H1 (cell line): ENCODE measurements around the gene OPCML. TPM values are rescaled to one million over a fixed set of nuclear protein-coding genes. Genes with fewer than 3 reads are reported as not detected.

Experiments
- CTCF ChIA-PET: fragments of 300-600 bp; sonication (Branson Sonifier 250); formaldehyde crosslinking; loops from one replicate; lab custom pipeline; 2021; ENCODE audit not compliant: partially characterized antibody; lab: Charles Lee
- POLR2A ChIA-PET: fragments of 300-600 bp; sonication (Branson Sonifier 250); formaldehyde crosslinking; loops from one replicate; lab custom pipeline; 2021; ENCODE audit warnings: inconsistent platforms; ENCODE audit not compliant: partially characterized antibody; lab: Charles Lee
- DNase-seq, 2 experiments: peaks; one replicate each; pipeline versions ENCODE4 v3.0.0 to v3.0.0-alpha.2; 2010 to 2022; ENCODE audit warnings: low spot score in 2 of 2, low read depth in 1 of 2, mixed read lengths in 1 of 2
- FAIRE-seq: peaks from 2 replicates; lab custom pipeline; 2011; peaks lifted over from hg19 to GRCh38; lab: Jason Lieb, UNC
- H2AFZ ChIP-seq: 2 replicates; pipeline ENCODE4 v1.8.1; 2012; ENCODE audit warnings: low read length, inconsistent platforms
- H2AK5ac ChIP-seq: 2 replicates; pipeline ENCODE4 v1.6.1; 2013; ENCODE audit warnings: low read depth, low read length
- H2BK120ac ChIP-seq: replicated peaks from 2 replicates; pipeline ENCODE3; 2013; ENCODE audit warnings: low read depth, low read length, inconsistent platforms
- H2BK12ac ChIP-seq: 2 replicates; pipeline ENCODE4 v1.6.1; 2013; ENCODE audit warnings: low read depth, low read length
- H2BK15ac ChIP-seq: 2 replicates; pipeline ENCODE4 v1.6.1; 2013; ENCODE audit warnings: low read length
- H2BK20ac ChIP-seq: 2 replicates; pipeline ENCODE4 v1.6.1; 2013; ENCODE audit warnings: low read length
- H2BK5ac ChIP-seq: 2 replicates; pipeline ENCODE4 v1.6.1; 2013; ENCODE audit warnings: low read depth, low read length
- H3K14ac ChIP-seq: 2 replicates; pipeline ENCODE4 v1.6.1; 2013; ENCODE audit warnings: inconsistent platforms; ENCODE audit not compliant: insufficient read length
- H3K18ac ChIP-seq: 2 replicates; pipeline ENCODE4 v1.6.1; 2013; ENCODE audit warnings: low read length; ENCODE audit errors: extremely low read depth
- H3K23ac ChIP-seq: 2 replicates; pipeline ENCODE4 v1.6.1; 2013; ENCODE audit warnings: inconsistent platforms; ENCODE audit not compliant: insufficient read length
- H3K23me2 ChIP-seq: 2 replicates; pipeline ENCODE4 v1.6.1; 2013; ENCODE audit warnings: low read depth, low read length
- H3K27ac ChIP-seq: 2 replicates; pipeline ENCODE4 v1.6.1; 2011; ENCODE audit warnings: low read depth, low read length, inconsistent platforms
- H3K27me3 ChIP-seq, 4 experiments: replicated peaks in 1 of 4; 1 replicate in 1 of 4; 2 replicates in 3 of 4; pipeline versions ENCODE4 v1.6.1 to v1.8.1; 2011 to 2013; ENCODE audit warnings: low read length in 3 of 4, mild to moderate bottlenecking in 3 of 4, inconsistent platforms in 2 of 4, mixed read lengths in 2 of 4, moderate library complexity in 1 of 4; ENCODE audit not compliant: control insufficient read depth in 3 of 4, insufficient read depth in 3 of 4; ENCODE audit errors: extremely low read depth in 1 of 4
- H3K36me3 ChIP-seq, 4 experiments: 2 replicates each; pipeline versions ENCODE4 v1.6.1 to v1.8.1; 2011 to 2013; ENCODE audit warnings: mild to moderate bottlenecking in 4 of 4, low read length in 3 of 4, moderate library complexity in 2 of 4, control low read depth in 1 of 4, inconsistent platforms in 1 of 4; ENCODE audit not compliant: insufficient read depth in 4 of 4, control insufficient read depth in 2 of 4
- H3K4ac ChIP-seq: replicated peaks from 2 replicates; pipeline ENCODE3; 2013; ENCODE audit warnings: low read length, low read depth, mixed read lengths, inconsistent platforms; ENCODE audit not compliant: insufficient read length
- H3K4me1 ChIP-seq, 4 experiments: replicated peaks in 1 of 4; 1 replicate in 1 of 4; 2 replicates in 3 of 4; pipeline versions ENCODE4 v1.6.1 to v1.8.1; 2011 to 2013; ENCODE audit warnings: low read length in 3 of 4, inconsistent platforms in 2 of 4, mixed read lengths in 1 of 4; ENCODE audit not compliant: insufficient read depth in 4 of 4, control insufficient read depth in 3 of 4
- H3K4me2 ChIP-seq, 2 experiments: 2 replicates each; pipeline versions ENCODE4 v1.6.1 to v1.8.1; 2011 to 2013; ENCODE audit warnings: low read depth in 2 of 2, low read length in 2 of 2, control low read depth in 1 of 2, inconsistent platforms in 1 of 2, mild to moderate bottlenecking in 1 of 2; ENCODE audit not compliant: insufficient read depth in 1 of 2
- H3K4me3 ChIP-seq, 4 experiments: fragments of 200-600, 300-600 bp in 1 of 4; sonication (generic), shearing (Covaris generic), sonication (Bioruptor Twin) in 1 of 4; 2 replicates each; pipeline versions ENCODE4 v1.5.1 to v1.8.1; 2011 to 2016; ENCODE audit warnings: low read length in 4 of 4, low read depth in 3 of 4, control low read depth in 2 of 4, inconsistent platforms in 2 of 4, mild to moderate bottlenecking in 2 of 4, mixed read lengths in 1 of 4, moderate library complexity in 1 of 4; ENCODE audit not compliant: insufficient read depth in 2 of 4; ENCODE audit errors: extremely low read depth in 1 of 4
- H3K56ac ChIP-seq: replicated peaks from 2 replicates; pipeline ENCODE3; 2013; ENCODE audit warnings: low read depth, mild to moderate bottlenecking, mixed read lengths, low read length, inconsistent platforms; ENCODE audit not compliant: insufficient read length
- H3K79me1 ChIP-seq: 2 replicates; pipeline ENCODE4 v1.6.1; 2013; ENCODE audit warnings: low read depth, low read length, control low read depth
- H3K79me2 ChIP-seq, 2 experiments: 2 replicates each; pipeline versions ENCODE4 v1.6.1 to v1.8.1; 2012 to 2013; ENCODE audit warnings: low read length in 2 of 2, mild to moderate bottlenecking in 2 of 2, inconsistent platforms in 1 of 2; ENCODE audit not compliant: insufficient read depth in 2 of 2, control insufficient read depth in 1 of 2
- H3K9ac ChIP-seq, 4 experiments: replicated peaks in 1 of 4; 1 replicate in 1 of 4; 2 replicates in 3 of 4; pipeline versions ENCODE4 v1.6.1 to v1.8.1; 2011 to 2013; ENCODE audit warnings: low read depth in 3 of 4, low read length in 3 of 4, control low read depth in 2 of 4, mild to moderate bottlenecking in 2 of 4, moderate library complexity in 2 of 4, inconsistent platforms in 1 of 4; ENCODE audit errors: extremely low read depth in 1 of 4
- H3K9me3 ChIP-seq, 2 experiments: 2 replicates each; pipeline versions ENCODE4 v1.6.1 to v1.8.1; 2012 to 2013; ENCODE audit warnings: mild to moderate bottlenecking in 2 of 2, moderate library complexity in 2 of 2, control low read depth in 1 of 2, inconsistent platforms in 1 of 2, low read depth in 1 of 2, low read length in 1 of 2, mixed read lengths in 1 of 2; ENCODE audit not compliant: insufficient read depth in 2 of 2
- H4K20me1 ChIP-seq, 2 experiments: replicated peaks in 1 of 2; 2 replicates each; pipeline versions ENCODE3 to v1.8.1; 2011 to 2013; ENCODE audit warnings: inconsistent platforms in 2 of 2, low read length in 2 of 2, mild to moderate bottlenecking in 1 of 2; ENCODE audit not compliant: insufficient read depth in 2 of 2, control insufficient read depth in 1 of 2
- H4K5ac ChIP-seq: 2 replicates; pipeline ENCODE4 v1.6.1; 2013; ENCODE audit warnings: low read length, low read depth, mixed read lengths, inconsistent platforms; ENCODE audit not compliant: insufficient read length
- H4K8ac ChIP-seq: 2 replicates; pipeline ENCODE4 v1.8.0; 2013; ENCODE audit warnings: mild to moderate bottlenecking, moderate library complexity, low read length, inconsistent platforms; ENCODE audit not compliant: insufficient read depth; ENCODE audit errors: extremely low read depth
- H4K91ac ChIP-seq: replicated peaks from 2 replicates; pipeline ENCODE3; 2013; ENCODE audit warnings: low read length, mixed read lengths, inconsistent platforms; ENCODE audit not compliant: insufficient read length
- EZH2 ChIP-seq: fragments of 200-600 bp; sonication (generic); IDR thresholded peaks from 2 replicates; pipeline ENCODE4 v1.7.1; 2012; ENCODE audit warnings: low read depth, mild to moderate bottlenecking, moderate library complexity, low read length, inconsistent platforms; ENCODE audit not compliant: severe bottlenecking
- WGBS, 2 experiments: shearing (Covaris generic) in 1 of 2; methylation state at CpG; one replicate each; pipeline versions ENCODE4 v1.1.6 to v1.1.7; 2013 to 2015; ENCODE audit warnings: low lambda C conversion rate in 2 of 2, mixed read lengths in 2 of 2, inconsistent platforms in 1 of 2, low coverage in 1 of 2, missing lambda C conversion rate in 1 of 2; ENCODE audit not compliant: insufficient replicate concordance in 2 of 2, insufficient coverage in 1 of 2, insufficient read length in 1 of 2; ENCODE audit errors: extremely low coverage in 1 of 2, missing lambda C conversion rate in 1 of 2; 5-methylcytosine and 5-hydroxymethylcytosine counted together
- polyA plus RNA-seq, 7 experiments: library from polyadenylated mRNA; depleted of rRNA in 3 of 7; stranded (reverse) in 5 of 7; unstranded in 2 of 7; fragments of >200 nt in 5 of 7; fragments of 200-250 nt in 2 of 7; gene quantifications; 1 replicate in 5 of 7; 2 replicates in 1 of 7; 4 replicates in 1 of 7; pipeline versions ENCODE4 v1.2.1 to v1.2.3, GENCODE V29; 2011 to 2013; ENCODE audit warnings: missing spikeins in 2 of 7, mixed read lengths in 2 of 7
- total RNA-seq: library from RNA; stranded (reverse); fragmentation: NEBNext Ultra II Directional; extraction: Animal tissue kit (Norgen Biotek cat#: 25700); gene quantifications from 2 replicates; pipeline ENCODE4 v1.2.1, GENCODE V29; 2021

The OPCML gene
- total and polyA plus RNA-seq, 2 of the 8 experiments (the other 6 are each of a cell fraction or from before 2014, with no cell fraction given) = 2.3 to 3.1 TPM

DNA sequence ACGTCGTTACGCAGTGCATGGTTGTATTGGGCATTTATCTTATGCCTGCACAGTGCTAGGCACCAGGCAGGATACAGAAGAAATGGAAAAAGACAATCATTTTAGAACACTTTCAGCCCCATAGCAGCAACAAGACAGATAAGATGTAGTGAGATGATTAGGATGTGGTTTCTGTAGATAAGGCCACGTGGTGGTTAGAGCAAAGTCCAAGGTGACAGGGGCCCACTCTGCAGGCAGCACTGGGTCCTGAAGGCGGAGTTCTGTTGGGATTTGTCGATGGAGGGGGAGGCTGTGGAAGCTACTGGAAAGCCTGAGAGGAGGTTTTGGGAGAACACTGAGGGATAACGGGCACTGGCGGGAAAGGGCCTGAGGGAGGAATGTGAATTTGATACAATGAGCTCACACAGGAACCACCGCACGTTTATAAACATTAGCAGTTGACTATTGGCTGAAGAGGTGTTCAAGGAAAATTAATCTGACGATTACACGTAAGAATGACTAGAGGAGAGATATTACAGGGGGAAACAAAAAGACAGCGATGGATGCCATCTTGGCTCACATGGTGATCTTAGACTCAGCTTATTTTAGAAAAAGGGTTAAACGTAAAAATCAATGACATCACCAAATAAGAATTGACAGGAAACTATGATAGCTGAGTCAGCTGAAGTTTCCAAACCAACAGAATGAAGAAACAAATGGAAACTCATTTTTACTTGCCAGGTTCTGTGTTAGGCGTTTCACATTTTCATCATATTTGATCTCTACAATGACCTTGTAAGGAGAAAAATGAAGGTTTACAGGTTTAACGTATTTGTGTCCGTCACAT lies 551.0 kb downstream of the OPCML start:
- Histone ChIP-seq H3K4me1 (peaks cover 0 to 9% (median 3%) of the 10 kb centered on the region in 4 experiments; a peak in 3 of 7 replicates), H3K4ac (no peak overlapping the region), H2BK5ac (no peak overlapping the region), H3K27ac (no peak overlapping the region), H3K23ac (no peak overlapping the region), H3K4me3 (no peak overlapping the region), H3K56ac (no peak overlapping the region), H2BK120ac (no peak overlapping the region), H3K79me1 (no peaks in the 10 kb centered on the region), H2BK12ac (no peak overlapping the region), H3K36me3 (no peaks in the 10 kb centered on the region), H4K5ac (no peak overlapping the region), H3K18ac (no peak overlapping the region), H3K4me2 (no peak overlapping the region), H2AFZ (no peak overlapping the region), H2AK5ac (no peak overlapping the region), H3K23me2 (no peaks in the 10 kb centered on the region; the same call in 1 of the 2 replicates), H4K91ac (no peak overlapping the region), H4K8ac (no peak overlapping the region), H3K27me3 (no peaks in the 10 kb centered on the region; a peak in 1 of 7 replicates), H3K9ac (no peak overlapping the region), H2BK20ac (no peak overlapping the region), H3K9me3 (no peaks in the 10 kb centered on the region), H4K20me1 (no peaks in the 10 kb centered on the region), H2BK15ac (no peak overlapping the region), H3K14ac (no peak overlapping the region), H3K79me2 (no peaks in the 10 kb centered on the region)
- DNase-seq = no peak
- WGBS, 2 experiments = 91% methylated on average over 17 of the region's 17 CpGs; no CpG with 5 or more reads in 1 of the 2 experiments
- POLR2A ChIA-PET = no interaction called here
- CTCF ChIA-PET = interaction anchor here (1.0 to 1.1 kb wide), 2 partner anchors 9 to 16 kb away, joined by 3 to 4 read pairs; no protein-coding TSS in a partner anchor
- FAIRE-seq = no peak
- no peak for TF ChIP-seq EZH2
